Gastroesophageal sphincter (tissue), 3 donors: Measurements from ENCODE around the gene EFL1.

Source experiments
- POLR2A ChIP-seq, 2 donors: fragments of 450-650 bp; IDR thresholded peaks; one replicate each; pipeline ENCODE4 v1.6.1; 2017; ENCODE audit warnings: antibody characterized with exemption in 2 of 2, mild to moderate bottlenecking in 2 of 2, moderate library complexity in 1 of 2
- POLR2AphosphoS5 ChIP-seq: sonication (generic); formaldehyde crosslinking; IDR thresholded peaks from one replicate; pipeline ENCODE4 v1.6.1; 2017; ENCODE audit warnings: antibody characterized with exemption
- TF ChIP-seq, protein P1 (sequence below), 4 experiments: fragments of 200-600 bp in 2 of 4; fragments of 450-650 bp in 2 of 4; sonication (generic) in 1 of 4; IDR thresholded peaks; one replicate each; pipeline ENCODE4 v1.5.1; 2017 to 2019; ENCODE audit warnings: antibody characterized with exemption in 4 of 4, mild to moderate bottlenecking in 2 of 4, moderate library complexity in 2 of 4

GRCh38 chr15:82298520-82298919 lies 36.0 kb upstream of the EFL1 start:
- TF ChIP-seq, protein P1, sequence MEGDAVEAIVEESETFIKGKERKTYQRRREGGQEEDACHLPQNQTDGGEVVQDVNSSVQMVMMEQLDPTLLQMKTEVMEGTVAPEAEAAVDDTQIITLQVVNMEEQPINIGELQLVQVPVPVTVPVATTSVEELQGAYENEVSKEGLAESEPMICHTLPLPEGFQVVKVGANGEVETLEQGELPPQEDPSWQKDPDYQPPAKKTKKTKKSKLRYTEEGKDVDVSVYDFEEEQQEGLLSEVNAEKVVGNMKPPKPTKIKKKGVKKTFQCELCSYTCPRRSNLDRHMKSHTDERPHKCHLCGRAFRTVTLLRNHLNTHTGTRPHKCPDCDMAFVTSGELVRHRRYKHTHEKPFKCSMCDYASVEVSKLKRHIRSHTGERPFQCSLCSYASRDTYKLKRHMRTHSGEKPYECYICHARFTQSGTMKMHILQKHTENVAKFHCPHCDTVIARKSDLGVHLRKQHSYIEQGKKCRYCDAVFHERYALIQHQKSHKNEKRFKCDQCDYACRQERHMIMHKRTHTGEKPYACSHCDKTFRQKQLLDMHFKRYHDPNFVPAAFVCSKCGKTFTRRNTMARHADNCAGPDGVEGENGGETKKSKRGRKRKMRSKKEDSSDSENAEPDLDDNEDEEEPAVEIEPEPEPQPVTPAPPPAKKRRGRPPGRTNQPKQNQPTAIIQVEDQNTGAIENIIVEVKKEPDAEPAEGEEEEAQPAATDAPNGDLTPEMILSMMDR (IDR thresholded peaks at IDR 0.05) = no peak
- TF ChIP-seq POLR2A (IDR thresholded peaks at IDR 0.05) (no peak), POLR2AphosphoS5 (no peak)
